K562 (cell line): ENCODE measurements around the gene DLX2.

Experiments used
- CHD2 ChIP-seq: IDR thresholded peaks from 2 replicates; pipeline ENCODE4 v1.6.1; 2011; ENCODE audit warnings: low read depth, low read length
- KLF16 ChIP-seq: IDR thresholded peaks from 2 replicates; pipeline ENCODE4 v1.6.1; 2016; ENCODE audit warnings: antibody characterized with exemption
- PHF8 ChIP-seq: fragments of 200-600 bp; sonication (generic); IDR thresholded peaks from 2 replicates; pipeline ENCODE4 v1.6.1; 2012; ENCODE audit warnings: mixed run types, mild to moderate bottlenecking, inconsistent platforms, low read length, moderate library complexity, borderline replicate concordance
- RAD21 ChIP-seq, 2 experiments: fragments of 250-450 bp in 1 of 2; fragments of 450-650 bp in 1 of 2; sonication (Bioruptor Pico) in 1 of 2; formaldehyde crosslinking in 1 of 2; IDR thresholded peaks in 1 of 2; conservative IDR thresholded peaks in 1 of 2; 2 replicates each; pipeline versions ENCODE4 v1.4.0 to v1.8.0; 2020 to 2022; ENCODE audit warnings: mild to moderate bottlenecking in 2 of 2, moderate library complexity in 1 of 2
- ZFX ChIP-seq: sonication (generic); formaldehyde crosslinking; IDR thresholded peaks from 2 replicates; pipeline ENCODE4 v1.8.0; 2022; ENCODE audit warnings: mild to moderate bottlenecking, missing genetic modification reagents, moderate library complexity
- TF ChIP-seq, protein P1 (sequence below), 3 experiments: IDR thresholded peaks in 2 of 3; conservative IDR thresholded peaks in 1 of 3; 2 replicates each; pipeline ENCODE4 v1.5.1; 2011 to 2012; ENCODE audit warnings: low read length in 3 of 3, mild to moderate bottlenecking in 3 of 3, control low read depth in 2 of 3, improper control_type of control experiment in 1 of 3, inconsistent platforms in 1 of 3, low read depth in 1 of 3, mixed read lengths in 1 of 3, moderate library complexity in 1 of 3; ENCODE audit not compliant: insufficient read depth in 2 of 3
- TF ChIP-seq, protein P2 (sequence below): IDR thresholded peaks from 2 replicates; pipeline ENCODE4 v1.6.1; 2016; ENCODE audit warnings: missing genetic modification characterization, missing compliant biosample characterization
- TF ChIP-seq, protein P3 (sequence below), 2 experiments: fragments of 450-650 bp in 1 of 2; sonication (generic) in 1 of 2; formaldehyde crosslinking; conservative IDR thresholded peaks; 2 replicates each; pipeline versions ENCODE4 v1.4.0 to v1.8.1; 2020 to 2022; ENCODE audit warnings: mild to moderate bottlenecking in 1 of 2, missing genetic modification reagents in 1 of 2

- TF ChIP-seq ZFX (CRISPR knock-in tag) (peak; percentile 54), PHF8 (peak; percentile 63; the same call in 1 of the 2 replicates), RAD21 (CRISPR knock-in tag; conservative IDR thresholded peaks at IDR 0.05 in 1 of 2, IDR thresholded peaks at IDR 0.05 in 1 of 2) (peak; percentile 5 to 30; a peak in 2 of 4 replicates), KLF16 (no peak), CHD2 (peak; percentile 59; the same call in 1 of the 2 replicates)
- TF ChIP-seq, protein P1, sequence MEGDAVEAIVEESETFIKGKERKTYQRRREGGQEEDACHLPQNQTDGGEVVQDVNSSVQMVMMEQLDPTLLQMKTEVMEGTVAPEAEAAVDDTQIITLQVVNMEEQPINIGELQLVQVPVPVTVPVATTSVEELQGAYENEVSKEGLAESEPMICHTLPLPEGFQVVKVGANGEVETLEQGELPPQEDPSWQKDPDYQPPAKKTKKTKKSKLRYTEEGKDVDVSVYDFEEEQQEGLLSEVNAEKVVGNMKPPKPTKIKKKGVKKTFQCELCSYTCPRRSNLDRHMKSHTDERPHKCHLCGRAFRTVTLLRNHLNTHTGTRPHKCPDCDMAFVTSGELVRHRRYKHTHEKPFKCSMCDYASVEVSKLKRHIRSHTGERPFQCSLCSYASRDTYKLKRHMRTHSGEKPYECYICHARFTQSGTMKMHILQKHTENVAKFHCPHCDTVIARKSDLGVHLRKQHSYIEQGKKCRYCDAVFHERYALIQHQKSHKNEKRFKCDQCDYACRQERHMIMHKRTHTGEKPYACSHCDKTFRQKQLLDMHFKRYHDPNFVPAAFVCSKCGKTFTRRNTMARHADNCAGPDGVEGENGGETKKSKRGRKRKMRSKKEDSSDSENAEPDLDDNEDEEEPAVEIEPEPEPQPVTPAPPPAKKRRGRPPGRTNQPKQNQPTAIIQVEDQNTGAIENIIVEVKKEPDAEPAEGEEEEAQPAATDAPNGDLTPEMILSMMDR (IDR thresholded peaks at IDR 0.05 in 2 of 3, conservative IDR thresholded peaks at IDR 0.05 in 1 of 3; ENCODE audit: insufficient read depth in 2 of 3, low read depth in 1 of 3, low read length in 3 of 3), result peak in 1 of 3 experiments; percentile 25; a peak in 2 of 6 replicates
- TF ChIP-seq, protein P2, sequence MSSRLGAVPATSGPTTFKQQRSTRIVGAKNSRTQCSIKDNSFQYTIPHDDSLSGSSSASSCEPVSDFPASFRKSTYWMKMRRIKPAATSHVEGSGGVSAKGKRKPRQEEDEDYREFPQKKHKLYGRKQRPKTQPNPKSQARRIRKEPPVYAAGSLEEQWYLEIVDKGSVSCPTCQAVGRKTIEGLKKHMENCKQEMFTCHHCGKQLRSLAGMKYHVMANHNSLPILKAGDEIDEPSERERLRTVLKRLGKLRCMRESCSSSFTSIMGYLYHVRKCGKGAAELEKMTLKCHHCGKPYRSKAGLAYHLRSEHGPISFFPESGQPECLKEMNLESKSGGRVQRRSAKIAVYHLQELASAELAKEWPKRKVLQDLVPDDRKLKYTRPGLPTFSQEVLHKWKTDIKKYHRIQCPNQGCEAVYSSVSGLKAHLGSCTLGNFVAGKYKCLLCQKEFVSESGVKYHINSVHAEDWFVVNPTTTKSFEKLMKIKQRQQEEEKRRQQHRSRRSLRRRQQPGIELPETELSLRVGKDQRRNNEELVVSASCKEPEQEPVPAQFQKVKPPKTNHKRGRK, result no peak
- TF ChIP-seq, protein P3, sequence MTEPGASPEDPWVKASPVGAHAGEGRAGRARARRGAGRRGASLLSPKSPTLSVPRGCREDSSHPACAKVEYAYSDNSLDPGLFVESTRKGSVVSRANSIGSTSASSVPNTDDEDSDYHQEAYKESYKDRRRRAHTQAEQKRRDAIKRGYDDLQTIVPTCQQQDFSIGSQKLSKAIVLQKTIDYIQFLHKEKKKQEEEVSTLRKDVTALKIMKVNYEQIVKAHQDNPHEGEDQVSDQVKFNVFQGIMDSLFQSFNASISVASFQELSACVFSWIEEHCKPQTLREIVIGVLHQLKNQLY (CRISPR knock-in tag; conservative IDR thresholded peaks at IDR 0.05), result no peak
Measured at GRCh38 chr2:172098650-172099471, 3.8 kb downstream of the DLX2 start.
